Activated CD8-positive, alpha-beta memory T cell treated with anti-CD3 and anti-CD28 coated beads for 36 hours (primary cell): Measurements from ENCODE around the gene ARHGAP36. TPM values are rescaled to one million over a fixed set of nuclear protein-coding genes. Genes with fewer than 3 reads are reported as not detected.

ENCODE experiments used
- CTCF ChIA-PET: fragments of 350-600 bp; sonication (Branson Sonifier 250); formaldehyde crosslinking; loops from one replicate; lab custom pipeline; 2021; ENCODE audit warnings: antibody characterized with exemption; lab: Charles Lee
- POLR2A ChIA-PET: fragments of 350-600 bp; sonication (Branson Sonifier 250); formaldehyde crosslinking; loops from one replicate; lab custom pipeline; 2021; ENCODE audit warnings: antibody characterized with exemption; lab: Charles Lee
- total RNA-seq, 2 experiments: library from RNA; stranded (reverse); gene quantifications; one replicate each; pipeline ENCODE4 v1.2.3, GENCODE V29; 2021

ARHGAP36 gene
- total RNA-seq, 2 experiments from 2014 or later, result not detected

DNA sequence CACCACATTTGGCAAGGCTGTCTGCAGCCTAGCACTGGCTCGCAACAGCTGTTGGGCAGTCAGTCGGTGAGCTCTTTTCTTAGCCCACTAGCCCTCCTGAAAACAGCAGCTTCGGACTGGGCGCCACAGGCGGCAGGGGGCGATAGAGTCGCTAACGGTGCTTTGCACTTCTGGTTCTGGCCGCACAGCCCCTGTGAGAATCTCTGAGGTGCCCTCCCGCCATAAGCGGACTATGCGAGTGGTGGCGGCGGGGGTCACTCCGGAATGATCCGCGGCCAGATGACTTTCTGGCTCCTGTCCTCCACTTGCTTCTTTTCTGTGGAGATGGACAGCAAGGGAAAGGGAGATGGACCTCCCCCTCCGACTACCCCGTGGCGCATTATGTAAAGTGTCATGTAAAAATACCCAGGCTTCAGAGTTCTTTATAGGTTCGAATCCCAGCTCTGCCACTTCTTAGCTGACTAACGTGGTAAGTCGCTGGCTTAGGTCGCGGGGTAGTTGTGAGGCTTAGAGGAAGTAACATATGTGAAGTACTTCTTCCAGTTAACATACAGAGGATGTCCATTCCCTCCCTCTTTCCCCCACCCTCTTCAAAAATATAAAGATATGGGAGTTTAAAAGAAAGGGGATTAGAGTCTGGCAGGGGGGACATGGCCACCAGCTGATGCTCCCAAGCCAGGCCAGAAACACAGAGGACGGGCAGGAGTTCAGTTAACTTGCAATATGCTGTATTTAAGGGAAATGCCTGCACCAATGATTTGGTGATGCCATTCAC is 11.0 kb downstream of the ARHGAP36 start:
- POLR2A ChIA-PET, result no interaction called here
- CTCF ChIA-PET, result no interaction called here

- POLR2A ChIA-PET, result no interaction called here
- CTCF ChIA-PET, result no interaction called here
Measured at GRCh38 chrX:131072871-131073571, 14.9 kb downstream of the ARHGAP36 start.

DNA sequence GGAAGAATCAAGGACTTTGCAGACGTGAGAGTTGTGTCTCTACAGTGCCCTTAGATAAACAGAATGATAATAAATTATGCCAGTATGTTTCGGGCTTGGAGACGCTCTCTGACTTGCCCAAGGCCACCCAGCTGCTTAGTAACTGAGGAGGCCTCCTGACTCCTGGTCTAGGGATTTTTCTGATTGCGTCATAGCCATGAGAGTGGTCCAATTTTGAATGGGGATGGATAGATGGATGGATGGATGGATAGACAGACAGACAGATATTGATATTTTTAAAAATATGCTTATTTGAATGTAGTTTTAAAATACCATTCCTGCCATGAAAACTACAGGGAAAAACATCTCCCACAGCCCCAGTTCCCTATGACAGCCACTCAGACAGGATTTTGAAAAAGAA is 15.5 kb downstream of the ARHGAP36 start:
- POLR2A ChIA-PET, result no interaction called here
- CTCF ChIA-PET, result no interaction called here

GRCh38 chrX:131081772-131082740 is 23.9 kb downstream of the ARHGAP36 start:
- ChIA-PET CTCF (no interaction called here), POLR2A (no interaction called here)

- CTCF ChIA-PET, result no interaction called here
Measured at GRCh38 chrX:131083510-131084142, 25.5 kb downstream of the ARHGAP36 start.

GRCh38 chrX:131084145-131084544 is 26.0 kb downstream of the ARHGAP36 start:
- POLR2A ChIA-PET, result no interaction called here

More at GRCh38 chrX:131083510-131084142, 25.5 kb downstream of the ARHGAP36 start:
- POLR2A ChIA-PET, result no interaction called here

DNA sequence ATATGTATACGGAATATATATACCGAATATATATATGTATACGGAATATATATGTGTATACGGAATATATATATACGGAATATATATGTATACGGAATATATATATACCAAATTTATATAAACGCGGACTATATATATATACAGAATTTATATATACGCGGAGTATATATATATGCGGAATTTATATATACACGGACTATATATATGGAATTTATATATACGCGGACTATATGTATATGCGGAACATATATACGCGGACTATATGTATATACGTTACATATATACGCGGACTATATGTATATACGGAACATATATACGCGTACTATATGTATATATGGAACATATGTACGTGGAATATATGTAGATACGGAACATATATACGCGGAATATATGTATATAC is 78.6 kb downstream of the ARHGAP36 start:
- POLR2A ChIA-PET, result no interaction called here

More at GRCh38 chrX:131084145-131084544, 26.0 kb downstream of the ARHGAP36 start:
- CTCF ChIA-PET, result no interaction called here

DNA sequence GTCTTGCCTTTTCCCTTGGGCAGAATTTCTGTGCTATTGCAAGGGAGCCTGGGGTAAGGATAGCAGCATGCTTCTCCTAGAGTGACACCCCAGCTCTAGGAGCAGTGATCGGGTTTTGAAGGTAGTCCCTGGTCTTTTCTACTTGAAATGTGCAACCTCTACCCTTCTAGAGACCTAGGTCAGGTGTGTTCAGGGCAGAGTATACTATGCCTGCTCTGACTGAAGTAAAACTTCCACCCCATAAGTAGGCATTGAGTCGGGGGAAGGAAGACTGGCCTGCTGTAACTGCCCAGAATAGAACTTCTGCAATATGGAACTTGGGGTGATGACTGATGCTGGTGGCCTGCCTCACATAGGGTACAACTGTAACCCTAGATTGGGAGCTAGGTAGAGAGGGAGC is 80.9 kb downstream of the ARHGAP36 start:
- CTCF ChIA-PET, result no interaction called here

More for the DNA sequence above, 78.6 kb downstream of the ARHGAP36 start:
- CTCF ChIA-PET, result no interaction called here

More for the DNA sequence above, 80.9 kb downstream of the ARHGAP36 start:
- POLR2A ChIA-PET, result no interaction called here

Other genes starting within 250 kb of the ARHGAP36 start
- 10 to 100 TPM; 14.7 to 15.2 TPM for gene ENOX2, start 155.1 kb upstream of the ARHGAP36 start, total RNA-seq
- gene IGSF1, start 231.0 kb downstream of the ARHGAP36 start, total RNA-seq, result not detected